NT2/D1 (cell line): ENCODE measurements around the gene ACP4.
"Not testable (repeated sequence)": the region's sequence is repeated elsewhere in the genome, so short reads cannot be mapped to it uniquely, and the experiment has no call there.

ENCODE experiments used
- SUZ12 ChIP-seq: IDR thresholded peaks from 2 replicates; pipeline ENCODE4 v1.6.1; 2011; ENCODE audit not compliant: insufficient read length, insufficient read depth; ENCODE audit errors: extremely low read depth
- YY1 ChIP-seq: IDR thresholded peaks from 2 replicates; pipeline ENCODE4 v1.6.1; 2011; ENCODE audit not compliant: insufficient read length, insufficient read depth
- ZNF274 ChIP-seq: IDR thresholded peaks from 2 replicates; pipeline ENCODE4 v1.6.1; 2011; ENCODE audit warnings: mild to moderate bottlenecking, low read depth, low read length

DNA sequence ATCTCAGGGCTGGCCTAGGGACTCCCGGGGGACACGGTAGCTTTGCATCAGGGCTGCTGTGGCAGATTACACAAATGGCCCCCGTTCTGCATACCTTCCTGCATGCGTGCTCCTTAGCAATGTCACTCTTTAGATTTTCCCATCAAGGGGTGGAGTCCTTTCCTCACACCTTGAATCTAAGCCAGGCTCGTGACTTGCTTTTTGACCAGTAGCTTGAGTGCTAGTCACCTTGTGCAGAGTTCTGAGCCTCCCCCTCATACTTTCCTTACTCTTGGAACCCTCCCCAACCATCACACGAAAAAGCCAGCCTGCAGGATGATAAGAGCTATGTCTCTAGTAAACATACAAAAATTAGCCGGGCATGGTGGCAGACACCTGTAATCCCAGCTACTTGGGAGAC, 16.8 kb upstream of the ACP4 start:
- not testable (repeated sequence) for TF ChIP-seq YY1, ZNF274, SUZ12
